ENCODE results near the gene TMEM30B. TPM values are rescaled to one million over a fixed set of nuclear protein-coding genes. Genes with fewer than 3 reads are reported as not detected.

The TMEM30B gene
- total RNA-seq, 1 experiment from 2014 or later: 0.09 TPM

DNA sequence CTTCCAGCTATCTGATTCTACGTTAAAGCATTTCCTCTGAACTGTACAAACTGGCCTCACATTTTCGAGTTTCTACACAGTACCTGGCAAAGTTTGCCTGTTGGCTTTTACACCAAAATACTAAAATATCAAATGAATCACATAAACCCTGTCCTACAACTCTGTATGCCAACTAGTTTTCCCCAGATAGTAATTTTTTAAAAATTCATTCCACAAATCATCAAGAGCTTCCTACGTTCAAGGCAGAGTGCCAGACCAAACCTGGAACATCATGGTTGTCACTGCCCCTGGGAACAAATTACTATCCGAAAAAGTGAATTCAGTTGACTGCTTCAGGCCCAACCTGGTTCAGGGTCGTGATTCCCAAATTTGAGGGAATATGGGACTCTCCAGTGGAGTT, 2.1 kb downstream of the TMEM30B start:
- Mint-ChIP-seq H3K4me3 (ENCODE audit: unreplicated experiment) (no peak overlapping the region), H3K27me3 (ENCODE audit: insufficient read depth, unreplicated experiment) (peaks cover 10% of the 10 kb centered on the region), H3K27ac (ENCODE audit: low read depth, unreplicated experiment) (no peak overlapping the region), H3K4me1 (ENCODE audit: insufficient read depth, unreplicated experiment) (no peaks in the 10 kb centered on the region), H3K36me3 (ENCODE audit: insufficient read depth, unreplicated experiment) (no peaks in the 10 kb centered on the region), H3K9me3 (ENCODE audit: unreplicated experiment) (no peaks in the 10 kb centered on the region)
- ChIA-PET CTCF (interaction anchor here (1.6 kb wide), 1 partner anchor 9 kb away, joined by 9 read pairs; no protein-coding TSS in a partner anchor), POLR2A (interaction anchor here (0.5 kb wide), 1 partner anchor 815 kb away, joined by 3 read pairs; no protein-coding TSS in a partner anchor)
- TF ChIP-seq, protein P1, sequence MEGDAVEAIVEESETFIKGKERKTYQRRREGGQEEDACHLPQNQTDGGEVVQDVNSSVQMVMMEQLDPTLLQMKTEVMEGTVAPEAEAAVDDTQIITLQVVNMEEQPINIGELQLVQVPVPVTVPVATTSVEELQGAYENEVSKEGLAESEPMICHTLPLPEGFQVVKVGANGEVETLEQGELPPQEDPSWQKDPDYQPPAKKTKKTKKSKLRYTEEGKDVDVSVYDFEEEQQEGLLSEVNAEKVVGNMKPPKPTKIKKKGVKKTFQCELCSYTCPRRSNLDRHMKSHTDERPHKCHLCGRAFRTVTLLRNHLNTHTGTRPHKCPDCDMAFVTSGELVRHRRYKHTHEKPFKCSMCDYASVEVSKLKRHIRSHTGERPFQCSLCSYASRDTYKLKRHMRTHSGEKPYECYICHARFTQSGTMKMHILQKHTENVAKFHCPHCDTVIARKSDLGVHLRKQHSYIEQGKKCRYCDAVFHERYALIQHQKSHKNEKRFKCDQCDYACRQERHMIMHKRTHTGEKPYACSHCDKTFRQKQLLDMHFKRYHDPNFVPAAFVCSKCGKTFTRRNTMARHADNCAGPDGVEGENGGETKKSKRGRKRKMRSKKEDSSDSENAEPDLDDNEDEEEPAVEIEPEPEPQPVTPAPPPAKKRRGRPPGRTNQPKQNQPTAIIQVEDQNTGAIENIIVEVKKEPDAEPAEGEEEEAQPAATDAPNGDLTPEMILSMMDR (IDR thresholded peaks at IDR 0.05; ENCODE audit: unreplicated experiment): no peak
- BruUV-seq (replicated peaks): no TSS peak
- no peak for DNase-seq (ENCODE audit: unreplicated experiment)
- intact Hi-C loops (cut with micrococcal nuclease): no loop called here

DNA sequence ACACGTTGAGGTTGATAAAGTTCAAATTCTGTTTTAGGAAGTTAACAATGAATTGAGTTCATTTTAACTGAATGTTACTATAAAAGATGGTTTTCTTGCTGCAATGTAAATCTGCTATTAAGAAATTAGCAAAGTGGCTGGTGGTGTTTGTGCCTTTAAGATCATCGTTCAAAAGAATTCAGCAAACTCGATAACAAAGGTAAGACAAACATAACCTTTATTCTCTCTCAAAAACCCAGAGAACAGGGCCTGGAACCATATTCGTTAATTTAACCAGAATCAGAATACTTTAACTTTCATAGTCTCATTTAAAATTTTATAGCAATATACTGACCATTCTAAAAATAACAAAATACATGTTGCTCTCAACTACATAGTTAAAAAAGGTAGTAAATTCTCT, 3.4 kb downstream of the TMEM30B start:
- no peaks in the 10 kb centered on the region for H3K36me3 Mint-ChIP-seq (ENCODE audit: insufficient read depth, unreplicated experiment)
- intact Hi-C loops (cut with micrococcal nuclease): no loop called here
- DNase-seq (ENCODE audit: unreplicated experiment): no peak
- no peak overlapping the region for H3K27ac Mint-ChIP-seq (ENCODE audit: low read depth, unreplicated experiment)
- ChIA-PET CTCF (no interaction called here), POLR2A (no interaction called here)
- BruUV-seq (replicated peaks): no TSS peak
- no peak overlapping the region for H3K4me3 Mint-ChIP-seq (ENCODE audit: unreplicated experiment)
- TF ChIP-seq, protein P1 (IDR thresholded peaks at IDR 0.05; ENCODE audit: unreplicated experiment): no peak
- no peaks in the 10 kb centered on the region for H3K9me3 Mint-ChIP-seq (ENCODE audit: unreplicated experiment)
- H3K27me3 Mint-ChIP-seq (ENCODE audit: insufficient read depth, unreplicated experiment): peaks cover 10% of the 10 kb centered on the region
- no peaks in the 10 kb centered on the region for H3K4me1 Mint-ChIP-seq (ENCODE audit: insufficient read depth, unreplicated experiment)

DNA sequence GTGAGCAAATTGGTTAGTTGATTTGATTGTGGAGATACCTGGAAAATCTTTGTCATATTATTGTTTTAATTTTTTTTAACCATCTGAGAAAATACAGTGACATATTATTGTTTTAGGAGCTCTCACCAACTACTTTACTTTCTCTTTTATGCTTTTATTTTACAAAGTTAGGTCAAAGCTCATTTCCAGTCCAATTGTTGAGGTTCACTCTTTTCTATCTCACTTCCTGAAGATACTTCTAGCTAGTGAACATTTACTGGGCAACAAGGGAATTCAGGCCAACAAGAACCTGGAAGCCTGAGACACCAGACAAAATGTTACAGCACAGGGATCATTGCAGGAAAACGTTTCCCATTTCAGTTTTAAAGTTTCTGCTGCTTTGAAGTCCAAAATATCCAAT, 3.9 kb downstream of the TMEM30B start:
- no peak for DNase-seq (ENCODE audit: unreplicated experiment)
- H3K27me3 Mint-ChIP-seq (ENCODE audit: insufficient read depth, unreplicated experiment): peaks cover 10% of the 10 kb centered on the region
- intact Hi-C loops (cut with micrococcal nuclease): no loop called here
- H3K9me3 Mint-ChIP-seq (ENCODE audit: unreplicated experiment): no peaks in the 10 kb centered on the region
- ChIA-PET POLR2A (no interaction called here), CTCF (interaction anchor here (0.6 to 1.0 kb wide), 3 partner anchors 8 to 213 kb away, joined by 3 to 7 read pairs (median 3); no protein-coding TSS in a partner anchor)
- H3K27ac Mint-ChIP-seq (ENCODE audit: low read depth, unreplicated experiment): no peak overlapping the region
- TF ChIP-seq, protein P1 (IDR thresholded peaks at IDR 0.05; ENCODE audit: unreplicated experiment): no peak
- BruUV-seq (replicated peaks): no TSS peak
- H3K4me1 Mint-ChIP-seq (ENCODE audit: insufficient read depth, unreplicated experiment): no peaks in the 10 kb centered on the region
- no peaks in the 10 kb centered on the region for H3K36me3 Mint-ChIP-seq (ENCODE audit: insufficient read depth, unreplicated experiment)
- H3K4me3 Mint-ChIP-seq (ENCODE audit: unreplicated experiment): no peak overlapping the region

DNA sequence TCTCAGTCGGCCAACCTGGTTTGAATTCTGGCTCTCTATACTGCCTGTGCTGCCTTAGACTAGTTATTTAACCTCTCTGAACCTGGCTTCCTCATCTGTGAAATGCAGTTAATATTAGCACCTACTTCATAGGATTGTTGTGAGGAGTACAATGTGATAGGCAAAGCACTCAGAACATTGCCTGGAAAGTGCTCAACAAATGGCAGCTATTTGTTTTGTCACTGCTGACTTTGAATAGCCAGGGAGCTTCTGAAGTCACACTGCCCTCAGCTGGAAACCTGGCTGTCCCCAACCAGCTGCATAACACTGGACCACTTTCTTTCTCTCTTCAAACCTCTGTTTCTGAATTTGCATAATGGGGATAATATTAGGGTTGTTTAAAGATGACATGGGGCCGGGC, 9.6 kb downstream of the TMEM30B start:
- Mint-ChIP-seq H3K4me3 (ENCODE audit: unreplicated experiment) (no peak overlapping the region), H3K36me3 (ENCODE audit: insufficient read depth, unreplicated experiment) (no peaks in the 10 kb centered on the region), H3K4me1 (ENCODE audit: insufficient read depth, unreplicated experiment) (no peaks in the 10 kb centered on the region), H3K9me3 (ENCODE audit: unreplicated experiment) (no peaks in the 10 kb centered on the region), H3K27ac (ENCODE audit: low read depth, unreplicated experiment) (no peak overlapping the region), H3K27me3 (ENCODE audit: insufficient read depth, unreplicated experiment) (peaks cover 24% of the 10 kb centered on the region)
- intact Hi-C loops (cut with micrococcal nuclease): no loop called here
- DNase-seq (ENCODE audit: unreplicated experiment): no peak
- BruUV-seq (replicated peaks): no TSS peak
- TF ChIP-seq, protein P1 (IDR thresholded peaks at IDR 0.05; ENCODE audit: unreplicated experiment): no peak
- CTCF ChIA-PET: interaction anchor here (0.8 to 5.2 kb wide), 5 partner anchors 8 to 566 kb away, joined by 3 to 49 read pairs (median 9); no protein-coding TSS in a partner anchor
- POLR2A ChIA-PET: no interaction called here
